Activated naive CD8-positive, alpha-beta T cell treated with anti-CD3 and anti-CD28 coated beads, Interleukin-2, amount 50 U/mL, for 16 hours (primary cell): ENCODE results near the gene PIGL.
"Not testable (repeated sequence)": the region's sequence is repeated elsewhere in the genome, so short reads cannot be mapped to it uniquely, and the experiment has no call there.

Experiments
- DNase-seq: peaks from one replicate; pipeline ENCODE4 v3.0.0-alpha.2; 2020; ENCODE audit warnings: low read depth, low spot score

PIGL gene

DNA sequence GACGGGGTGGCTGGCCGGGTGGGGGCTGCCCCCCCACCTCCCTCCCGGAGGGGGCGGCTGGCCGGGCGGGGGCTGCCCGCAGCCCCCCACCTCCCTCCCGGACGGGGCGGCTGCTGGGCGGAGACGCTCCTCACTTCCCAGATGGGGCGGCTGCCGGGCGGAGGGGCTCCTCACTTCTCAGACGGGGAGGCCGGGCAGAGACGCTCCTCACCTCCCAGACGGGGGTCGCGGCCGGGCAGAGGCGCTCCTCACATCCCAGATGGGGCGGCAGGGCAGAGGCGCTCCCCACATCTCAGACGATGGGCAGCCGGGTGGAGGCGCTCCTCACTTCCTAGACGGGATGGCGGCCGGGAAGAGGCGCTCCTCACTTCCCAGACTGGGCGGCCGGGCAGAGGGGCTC lies 95.1 kb downstream of the PIGL start:
- DNase-seq: not testable (repeated sequence)

- no peak for DNase-seq
These were observed 96.4 kb downstream of the PIGL start for GRCh38 chr17:16313139-16314090.

DNA sequence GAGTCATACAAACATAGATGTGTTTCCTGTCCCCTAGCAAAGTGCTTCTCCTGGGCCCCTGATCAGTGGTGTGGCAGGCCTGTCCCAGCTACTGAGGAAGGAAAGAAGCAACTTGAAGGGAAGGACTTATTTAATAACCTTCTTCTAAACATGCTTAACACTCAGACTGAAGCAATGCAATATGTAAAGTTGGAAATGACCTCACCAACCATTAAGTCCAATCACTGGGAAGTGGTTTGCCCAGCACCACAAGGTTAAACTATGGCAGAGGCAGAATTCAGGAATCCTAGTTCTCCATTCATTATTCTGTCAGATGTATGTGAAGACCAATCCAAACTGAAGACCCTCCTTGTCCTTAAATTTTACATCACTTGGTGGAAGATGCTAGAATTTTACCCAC lies 97.2 kb downstream of the PIGL start:
- no peak for DNase-seq

GRCh38 chr17:16314859-16315258 lies 97.8 kb downstream of the PIGL start:
- DNase-seq: no peak

DNA sequence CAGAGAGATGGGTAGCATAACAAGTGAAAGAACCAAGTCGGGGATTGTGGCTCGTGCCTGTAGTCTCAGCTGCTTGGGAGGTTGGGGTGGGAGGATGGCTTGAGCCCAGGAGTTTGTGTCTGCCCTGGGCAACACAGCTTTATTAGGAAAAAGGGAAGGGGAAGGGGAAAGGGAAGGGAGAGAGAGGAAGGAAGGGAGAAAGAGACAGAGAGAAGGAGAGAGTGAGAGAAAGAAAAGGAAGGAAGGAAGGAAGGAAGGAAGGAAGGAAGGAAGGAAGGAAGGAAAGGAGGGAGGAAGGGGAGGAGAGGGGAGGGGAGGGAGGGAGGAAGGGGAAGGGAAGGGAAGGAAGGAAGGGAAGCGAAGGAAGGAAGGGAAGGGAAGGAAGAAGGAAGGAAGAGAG lies 103.0 kb downstream of the PIGL start:
- DNase-seq: no peak

DNA sequence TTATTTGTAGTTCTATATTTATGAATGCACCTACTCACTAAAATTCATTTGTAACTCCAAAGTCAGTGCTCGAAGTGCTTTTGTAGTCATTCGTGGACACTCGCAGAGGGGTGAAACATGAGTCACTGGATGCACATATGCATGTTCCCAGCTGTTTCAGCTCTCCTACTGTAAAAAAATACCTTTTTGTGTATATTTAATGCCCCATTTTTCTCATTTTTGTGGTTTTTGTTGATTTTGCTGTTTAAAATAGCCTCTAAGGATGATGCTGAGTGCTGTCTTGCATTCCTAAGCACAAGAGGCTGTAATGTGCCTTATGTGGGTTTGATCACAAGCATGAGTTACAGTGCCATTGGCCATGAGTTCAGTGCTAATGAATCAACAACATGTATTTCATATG lies 105.6 kb downstream of the PIGL start:
- no peak for DNase-seq

DNA sequence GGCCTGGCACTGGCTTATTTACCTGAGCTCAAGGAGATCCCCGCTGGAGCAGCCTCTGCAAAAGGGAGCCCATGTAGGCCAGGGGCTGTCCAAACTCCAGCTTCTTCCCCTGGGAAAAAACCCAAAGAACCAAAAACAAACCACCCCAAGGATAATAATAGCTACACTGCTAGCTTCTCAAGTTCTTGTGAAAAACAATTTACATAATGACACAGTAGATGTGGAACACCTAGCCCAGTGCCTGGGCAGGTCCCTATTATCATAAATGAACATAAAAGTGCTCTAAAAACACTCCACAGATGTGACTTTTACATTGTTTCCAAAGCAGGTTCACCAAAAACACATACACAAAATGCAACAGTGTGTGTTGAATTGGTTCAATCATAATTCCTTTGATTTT lies 109.0 kb downstream of the PIGL start:
- DNase-seq: no peak

DNA sequence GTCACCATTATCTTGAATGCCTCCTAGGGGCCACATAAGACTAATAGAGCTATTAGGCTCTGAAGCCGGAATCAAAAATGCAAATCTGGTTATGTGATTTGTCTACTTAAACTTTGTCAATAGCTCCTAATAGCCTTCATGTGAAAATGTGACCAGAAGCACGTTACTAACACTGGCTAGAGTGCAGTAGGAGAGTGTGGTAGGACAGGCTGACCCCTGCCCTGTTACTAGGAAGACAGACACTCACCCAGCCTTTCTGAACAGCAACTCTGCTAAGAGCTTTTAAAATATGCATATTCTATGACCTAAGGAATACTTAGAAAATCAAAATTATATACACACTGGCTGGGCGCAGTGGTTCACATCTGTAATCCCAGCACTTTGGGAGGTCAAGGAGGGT lies 110.0 kb downstream of the PIGL start:
- DNase-seq: no peak

DNA sequence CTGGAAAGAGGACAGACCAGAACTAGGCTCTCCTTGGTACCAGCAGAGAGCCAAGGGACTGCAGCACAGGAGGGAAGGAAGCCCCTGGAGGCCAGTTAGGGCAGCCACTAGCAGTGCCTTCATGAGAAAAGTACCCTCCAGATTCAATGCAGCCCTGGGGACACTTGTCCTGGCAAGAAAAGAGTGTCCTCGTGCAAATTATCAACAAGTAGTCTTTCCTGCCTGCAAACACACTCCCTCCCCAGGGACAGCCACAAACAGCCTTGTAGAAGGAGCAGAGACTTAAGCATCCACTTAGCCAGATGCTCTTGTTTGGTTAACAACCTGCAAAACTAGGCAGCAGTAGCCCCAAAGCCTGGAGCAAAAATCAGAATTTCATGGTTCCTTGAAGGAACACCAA lies 112.0 kb downstream of the PIGL start:
- DNase-seq: no peak

DNA sequence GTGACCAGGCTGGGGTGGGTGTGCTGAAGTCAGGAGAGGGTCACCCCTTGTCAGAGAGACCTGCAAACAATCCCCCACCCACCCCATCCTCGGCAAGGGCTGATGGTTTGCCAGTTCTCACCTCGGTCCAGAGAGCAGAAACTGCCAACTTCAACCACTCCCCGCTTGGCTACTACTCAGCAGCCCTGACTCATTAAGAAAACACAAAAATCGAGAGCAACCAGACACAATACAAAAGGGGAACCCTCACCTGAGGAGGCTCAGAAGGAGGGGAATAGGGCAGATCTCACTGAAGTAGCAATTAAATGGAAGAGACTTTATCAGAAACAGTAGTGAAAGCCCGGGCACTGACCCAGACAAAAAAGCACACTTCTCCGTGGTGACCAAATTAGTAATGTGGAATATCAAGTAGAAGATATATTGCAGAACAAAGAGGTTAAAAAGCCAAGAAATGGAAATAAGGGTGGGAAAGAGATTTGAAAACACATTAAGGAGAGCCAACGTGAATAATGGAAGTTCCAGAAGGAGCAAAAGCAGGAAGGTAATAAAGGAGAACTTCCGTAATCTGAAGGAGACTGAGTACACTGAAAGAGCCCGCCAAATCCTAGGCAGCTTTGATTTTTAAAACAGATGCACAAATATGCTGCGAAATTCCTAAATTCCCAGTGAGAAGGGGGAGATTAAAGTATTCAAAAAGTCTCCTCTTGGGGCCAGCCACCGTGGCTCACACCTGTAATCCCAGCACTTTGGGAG lies 112.7 kb downstream of the PIGL start:
- DNase-seq: no peak

DNA sequence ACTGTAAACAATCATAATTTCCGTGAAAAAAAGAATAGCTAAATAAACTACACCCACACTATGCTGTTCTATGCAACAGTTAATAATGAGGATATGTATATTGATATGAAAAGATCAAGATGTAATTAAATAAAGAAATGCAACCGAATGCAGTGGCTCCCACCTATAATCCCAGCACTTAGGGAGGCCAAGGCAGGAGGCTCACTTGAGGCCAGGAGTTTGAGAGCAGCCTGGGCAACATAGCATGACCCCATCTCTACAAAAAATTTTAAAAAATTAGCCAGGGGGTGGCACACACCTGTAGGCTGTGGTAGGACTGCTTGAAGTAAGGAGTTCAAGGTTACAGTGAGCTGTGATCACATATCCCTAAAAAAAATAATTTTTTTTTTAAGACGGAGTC lies 121.4 kb downstream of the PIGL start:
- DNase-seq: no peak

DNA sequence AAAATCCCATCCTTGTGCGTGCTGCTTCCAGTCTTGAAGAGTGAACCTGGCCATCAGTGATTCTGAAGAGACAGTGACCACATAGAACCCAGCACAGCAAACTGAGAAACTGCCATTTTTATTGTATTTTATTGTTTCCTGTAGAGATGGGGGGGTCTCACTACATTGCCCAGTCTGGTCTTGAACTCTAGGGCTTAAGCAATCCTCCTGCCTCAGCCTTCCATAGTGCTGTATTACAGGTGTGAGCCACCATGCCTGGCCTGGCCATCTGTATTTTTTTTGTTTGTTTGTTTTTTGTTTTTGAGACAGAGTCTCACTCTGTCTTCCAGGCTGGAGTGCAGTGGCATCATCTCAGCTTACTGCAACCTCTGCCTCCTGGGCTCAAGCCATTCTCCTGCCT lies 122.4 kb downstream of the PIGL start:
- DNase-seq: no peak

DNA sequence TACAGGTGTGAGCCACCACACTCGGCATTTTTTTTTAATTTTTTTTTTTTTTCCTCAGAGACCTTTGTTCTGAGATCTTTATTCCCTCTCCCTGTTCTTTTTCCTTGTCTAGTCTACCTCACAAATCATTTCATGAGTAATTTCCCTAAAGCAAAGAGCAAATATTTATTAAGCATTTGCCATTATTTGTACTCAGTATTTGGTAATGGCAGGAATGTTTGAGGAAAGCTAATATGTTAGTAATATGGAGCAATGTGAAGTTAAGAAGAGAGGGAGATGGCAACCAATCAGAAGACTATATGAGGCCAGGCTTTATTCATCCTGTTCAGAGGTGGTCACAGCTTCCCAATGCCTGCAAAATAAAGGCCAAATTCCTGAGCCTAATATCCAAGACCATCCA lies 122.9 kb downstream of the PIGL start:
- DNase-seq: no peak

GRCh38 chr17:16342979-16343378 lies 126.0 kb downstream of the PIGL start:
- no peak for DNase-seq

DNA sequence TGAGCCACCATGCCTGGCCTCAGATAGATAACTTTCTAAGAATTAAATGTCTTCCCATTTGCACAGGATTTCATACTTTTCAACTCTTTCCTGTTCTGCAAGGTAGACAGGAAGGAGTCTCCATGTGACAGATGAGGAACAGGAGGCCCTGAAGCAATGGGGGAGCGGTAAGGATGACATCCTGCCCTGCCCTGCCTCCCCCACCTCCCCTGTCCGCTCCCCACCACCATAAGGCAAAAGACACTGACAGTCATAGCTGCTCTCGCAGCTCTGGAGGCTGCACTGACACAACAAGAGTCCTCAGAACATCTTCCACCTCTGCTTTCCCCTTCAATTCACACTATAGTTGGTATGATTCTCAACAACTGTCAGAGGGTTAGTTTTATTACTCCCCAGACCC lies 126.6 kb downstream of the PIGL start:
- no peak for DNase-seq

DNA sequence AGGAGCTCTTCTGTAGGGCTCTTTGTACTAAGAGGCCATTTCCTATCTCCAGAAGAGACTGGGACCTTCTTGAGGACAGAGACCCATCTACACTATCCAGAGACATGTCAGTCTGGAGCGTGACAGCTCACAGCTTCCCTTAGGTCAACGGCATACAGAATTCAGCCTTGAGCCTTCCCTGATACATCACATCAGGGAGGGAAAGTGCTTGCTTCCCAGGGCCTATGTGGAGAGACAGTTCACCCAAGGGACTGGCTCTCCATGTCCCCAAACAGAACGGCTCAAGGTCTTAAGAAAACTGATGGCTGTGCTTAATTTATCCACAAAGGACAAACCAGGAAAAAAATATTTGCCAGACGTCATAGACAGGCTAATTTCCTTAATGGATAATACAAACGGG lies 128.6 kb downstream of the PIGL start:
- no peak for DNase-seq

- no peak for DNase-seq
These were observed 129.8 kb downstream of the PIGL start for GRCh38 chr17:16346721-16347271.

DNA sequence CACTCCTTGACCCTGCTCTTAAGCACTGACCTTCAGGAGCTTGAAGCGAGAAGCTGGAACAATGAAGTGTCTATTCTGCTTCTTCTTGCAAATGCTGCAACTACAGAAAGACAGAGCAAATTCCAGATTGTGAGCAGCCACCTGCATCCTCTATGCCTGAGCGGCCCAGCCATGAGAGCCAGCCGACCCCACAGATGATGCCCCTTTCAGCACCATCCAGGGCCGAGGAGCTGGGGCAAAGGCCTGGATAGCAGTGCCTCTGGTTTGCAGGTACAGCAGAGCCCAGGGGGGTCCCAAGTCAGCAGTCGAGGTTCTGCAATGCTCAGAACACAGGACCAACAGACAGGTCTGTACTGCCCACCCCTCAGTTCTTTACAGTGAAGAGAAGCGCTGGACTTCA lies 131.6 kb downstream of the PIGL start:
- no peak for DNase-seq

DNA sequence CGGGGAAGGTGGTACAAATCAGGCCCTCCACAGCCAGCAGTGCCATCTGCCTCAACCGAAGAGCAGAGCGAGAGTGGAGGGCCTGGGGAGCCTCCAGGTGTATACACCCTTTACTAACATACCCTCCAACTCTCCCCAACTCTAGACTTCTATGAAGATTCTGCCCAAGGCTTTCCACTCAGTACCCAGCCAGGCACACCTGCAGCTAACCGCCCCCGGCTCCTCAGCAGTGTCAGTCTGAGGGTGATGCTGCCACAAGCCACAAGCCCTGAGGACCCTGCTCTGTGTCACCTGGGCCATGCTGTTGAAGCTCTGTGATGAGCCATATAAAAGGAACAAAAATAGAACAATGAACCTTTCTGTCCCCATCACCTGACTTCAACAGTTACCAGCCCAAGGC lies 132.4 kb downstream of the PIGL start:
- no peak for DNase-seq

DNA sequence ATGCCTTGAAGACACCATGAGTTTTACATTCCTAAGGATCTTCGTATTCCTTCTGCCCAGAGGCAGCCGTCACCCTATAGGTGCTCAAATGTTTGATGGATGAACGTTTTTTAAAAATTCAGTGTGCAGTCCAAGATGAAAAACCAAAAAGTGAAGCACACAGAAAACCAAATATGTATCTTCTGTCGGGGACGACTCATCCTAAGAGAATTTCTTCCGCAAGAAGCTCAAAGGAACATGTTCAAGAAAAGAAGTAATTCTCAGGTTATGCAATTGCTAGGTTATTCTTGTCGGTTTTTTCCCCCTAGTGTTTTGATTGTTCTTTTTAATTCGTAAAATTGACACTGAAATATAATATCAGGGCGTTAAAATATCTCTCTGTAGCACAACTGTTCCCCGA lies 134.8 kb downstream of the PIGL start:
- no peak for DNase-seq

DNA sequence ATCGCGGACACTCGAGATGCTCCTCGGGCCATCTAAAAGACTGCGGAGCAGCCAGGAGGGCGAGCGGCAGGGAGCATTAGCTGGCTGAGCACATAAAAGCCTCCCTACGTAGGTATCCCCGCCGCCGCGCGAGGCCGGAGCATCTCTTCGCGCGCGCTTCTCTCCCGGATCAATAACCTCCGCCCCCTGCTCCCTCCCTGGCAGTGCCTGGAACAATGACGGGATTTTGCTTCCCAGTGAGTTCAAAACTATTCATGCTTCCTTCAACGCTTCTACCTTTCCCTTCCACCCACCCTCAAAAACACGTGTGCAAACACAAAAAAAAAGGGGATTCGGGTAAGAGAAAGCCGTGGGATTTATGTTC lies 135.3 kb downstream of the PIGL start:
- no peak for DNase-seq

GRCh38 chr17:16352667-16353316 lies 135.8 kb downstream of the PIGL start:
- peak; percentile 7 for DNase-seq
